Esophagus squamous epithelium (tissue), 5 donors: ENCODE data around the gene MBNL2. TPM values are rescaled to one million over a fixed set of nuclear protein-coding genes. Genes with fewer than 3 reads are reported as not detected.
A peak's percentile ranks its signal among the peaks of the same experiment; 100 is the strongest.

Source experiments
- DNase-seq: peaks from one replicate; lab custom pipeline; 2025; lab: John Stamatoyannopoulos, UW
- H3K27ac ChIP-seq, 4 donors: fragments of 200-600 bp; sonication (generic); one replicate each; pipeline ENCODE4 v1.5.1; 2016 to 2019; ENCODE audit warnings: mild to moderate bottlenecking in 1 of 4
- H3K27me3 ChIP-seq, 4 donors: fragments of 200-600 bp; sonication (generic); 1 replicate in 3 of 4; 2 replicates in 1 of 4; pipeline versions ENCODE4 v1.5.1 to v1.6.0; 2017 to 2021; ENCODE audit warnings: antibody characterized with exemption in 1 of 4
- H3K36me3 ChIP-seq, 3 donors: fragments of 200-600 bp; sonication (generic); one replicate each; pipeline ENCODE4 v1.5.1; 2016 to 2019
- H3K4me1 ChIP-seq, 3 donors: fragments of 200-600 bp; sonication (generic); one replicate each; pipeline ENCODE4 v1.5.1; 2017 to 2019
- H3K4me3 ChIP-seq, 4 donors: fragments of 200-600 bp; sonication (generic); 1 replicate in 3 of 4; 2 replicates in 1 of 4; pipeline ENCODE4 v1.5.1; 2016 to 2019; ENCODE audit warnings: mild to moderate bottlenecking in 2 of 4, moderate library complexity in 1 of 4
- H3K9me3 ChIP-seq, 3 donors: fragments of 200-600 bp; sonication (generic); one replicate each; pipeline ENCODE4 v1.5.1; 2016 to 2019
- CTCF ChIP-seq, 6 experiments: fragments of 450-650 bp in 4 of 6; fragments of 200-600 bp in 2 of 6; sonication (generic) in 2 of 6; IDR thresholded peaks; one replicate each; pipeline ENCODE4 v1.5.1; 2016 to 2019; ENCODE audit warnings: antibody characterized with exemption in 6 of 6, mild to moderate bottlenecking in 4 of 6, moderate library complexity in 4 of 6
- POLR2A ChIP-seq, 4 donors: fragments of 450-650 bp; IDR thresholded peaks; one replicate each; pipeline ENCODE4 v1.6.1; 2017; ENCODE audit warnings: antibody characterized with exemption in 4 of 4, mild to moderate bottlenecking in 4 of 4, moderate library complexity in 3 of 4
- WGBS, 2 donors: methylation state at CpG; one replicate each; pipeline ENCODE4 v1.1.5; 2018; 5-methylcytosine and 5-hydroxymethylcytosine counted together
- intact Hi-C: fragments of 100-400 bp; cut with DNase I; formaldehyde crosslinking; loops from one replicate; pipeline ENCODE4 v1.15.0; 2022
- total RNA-seq, 4 donors: library from RNA; depleted of rRNA; stranded (reverse); fragments of >200 nt; gene quantifications; one replicate each; pipeline ENCODE4 v1.1.0, GENCODE V29; 2016
- donor health status: DM: yes; HTN: yes; CAD: no.

MBNL2 gene
- total RNA-seq, 4 donors from 2014 or later, result 18.3 to 58.7 (median 29.7) TPM

- H3K4me3 ChIP-seq, result no peak overlapping the region
- no peaks in the 10 kb centered on the region for H3K9me3 ChIP-seq
- DNase-seq, result no peak
- 61 to 66% methylated on average over 7 of the region's 7 CpGs for WGBS, 2 donors
- no peaks in the 10 kb centered on the region for H3K36me3 ChIP-seq
- peaks cover 6 to 56% (median 39%) of the 10 kb centered on the region in 3 donors for H3K4me1 ChIP-seq
- intact Hi-C loops, result no loop called here
- no peaks in the 10 kb centered on the region for H3K27me3 ChIP-seq
- H3K27ac ChIP-seq, result peak overlapping the region in 2 of 4 donors; percentile 21 to 42
- TF ChIP-seq POLR2A (IDR thresholded peaks at IDR 0.05) (no peak), CTCF (IDR thresholded peaks at IDR 0.05) (no peak)
These were observed 85.2 kb downstream of the MBNL2 start for GRCh38 chr13:97307118-97307881.

GRCh38 chr13:97307882-97308624 is 85.9 kb downstream of the MBNL2 start:
- intact Hi-C loops, result no loop called here
- H3K27me3 ChIP-seq, result no peaks in the 10 kb centered on the region
- peak overlapping the region in 2 of 4 donors; percentile 3 to 42 for H3K27ac ChIP-seq
- H3K9me3 ChIP-seq, result no peaks in the 10 kb centered on the region
- 19 to 33% methylated on average over 3 of the region's 3 CpGs for WGBS, 2 donors
- H3K36me3 ChIP-seq, result no peaks in the 10 kb centered on the region
- no peak overlapping the region for H3K4me3 ChIP-seq
- TF ChIP-seq POLR2A (IDR thresholded peaks at IDR 0.05) (no peak), CTCF (IDR thresholded peaks at IDR 0.05) (no peak)
- peaks cover 0 to 48% (median 32%) of the 10 kb centered on the region in 3 donors for H3K4me1 ChIP-seq
- DNase-seq, result no peak

GRCh38 chr13:97308735-97309429 is 86.7 kb downstream of the MBNL2 start:
- Histone ChIP-seq H3K4me3 (no peak overlapping the region), H3K27ac (no peak overlapping the region), H3K9me3 (no peaks in the 10 kb centered on the region), H3K36me3 (no peaks in the 10 kb centered on the region), H3K4me1 (peaks cover 0 to 40% (median 26%) of the 10 kb centered on the region in 3 donors), H3K27me3 (no peaks in the 10 kb centered on the region)
- no peak for TF ChIP-seq POLR2A (IDR thresholded peaks at IDR 0.05)
- no peak for TF ChIP-seq CTCF (IDR thresholded peaks at IDR 0.05)
- WGBS, 2 donors, result 75 to 77% methylated on average over 5 of the region's 5 CpGs
- DNase-seq, result no peak
- intact Hi-C loops, result no loop called here

- no peaks in the 10 kb centered on the region for H3K27me3 ChIP-seq
- H3K27ac ChIP-seq, result no peak overlapping the region
- DNase-seq, result no peak
- peaks cover 0 to 33% (median 23%) of the 10 kb centered on the region in 3 donors for H3K4me1 ChIP-seq
- H3K36me3 ChIP-seq, result no peaks in the 10 kb centered on the region
- no peaks in the 10 kb centered on the region for H3K9me3 ChIP-seq
- 91 to 92% methylated on average over 6 of the region's 6 CpGs for WGBS, 2 donors
- H3K4me3 ChIP-seq, result no peak overlapping the region
- TF ChIP-seq POLR2A (IDR thresholded peaks at IDR 0.05) (no peak), CTCF (IDR thresholded peaks at IDR 0.05) (no peak)
- intact Hi-C loops, result no loop called here
These were observed 88.8 kb downstream of the MBNL2 start for GRCh38 chr13:97310809-97311436.
